ENCODE measurements around the gene FAM229B.

FAM229B gene

GRCh38 chr6:112116221-112116620, 28.8 kb downstream of the FAM229B start:
- H3K4me3 ChIP-seq (ENCODE audit: low read length), result no peak overlapping the region
- TF ChIP-seq, protein P1, sequence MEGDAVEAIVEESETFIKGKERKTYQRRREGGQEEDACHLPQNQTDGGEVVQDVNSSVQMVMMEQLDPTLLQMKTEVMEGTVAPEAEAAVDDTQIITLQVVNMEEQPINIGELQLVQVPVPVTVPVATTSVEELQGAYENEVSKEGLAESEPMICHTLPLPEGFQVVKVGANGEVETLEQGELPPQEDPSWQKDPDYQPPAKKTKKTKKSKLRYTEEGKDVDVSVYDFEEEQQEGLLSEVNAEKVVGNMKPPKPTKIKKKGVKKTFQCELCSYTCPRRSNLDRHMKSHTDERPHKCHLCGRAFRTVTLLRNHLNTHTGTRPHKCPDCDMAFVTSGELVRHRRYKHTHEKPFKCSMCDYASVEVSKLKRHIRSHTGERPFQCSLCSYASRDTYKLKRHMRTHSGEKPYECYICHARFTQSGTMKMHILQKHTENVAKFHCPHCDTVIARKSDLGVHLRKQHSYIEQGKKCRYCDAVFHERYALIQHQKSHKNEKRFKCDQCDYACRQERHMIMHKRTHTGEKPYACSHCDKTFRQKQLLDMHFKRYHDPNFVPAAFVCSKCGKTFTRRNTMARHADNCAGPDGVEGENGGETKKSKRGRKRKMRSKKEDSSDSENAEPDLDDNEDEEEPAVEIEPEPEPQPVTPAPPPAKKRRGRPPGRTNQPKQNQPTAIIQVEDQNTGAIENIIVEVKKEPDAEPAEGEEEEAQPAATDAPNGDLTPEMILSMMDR (IDR thresholded peaks at IDR 0.05; ENCODE audit: insufficient read depth, low read depth, low read length, missing control alignments), result no peak
- DNase-seq (ENCODE audit: low read depth), result no peak

- peak; percentile 63 for DNase-seq (ENCODE audit: low read depth)
- TF ChIP-seq, protein P1 (IDR thresholded peaks at IDR 0.05; ENCODE audit: insufficient read depth, low read depth, low read length, missing control alignments), result no peak
- no peak overlapping the region for H3K4me3 ChIP-seq (ENCODE audit: low read length)
Observed at GRCh38 chr6:112117554-112117953, 30.2 kb downstream of the FAM229B start.

DNA sequence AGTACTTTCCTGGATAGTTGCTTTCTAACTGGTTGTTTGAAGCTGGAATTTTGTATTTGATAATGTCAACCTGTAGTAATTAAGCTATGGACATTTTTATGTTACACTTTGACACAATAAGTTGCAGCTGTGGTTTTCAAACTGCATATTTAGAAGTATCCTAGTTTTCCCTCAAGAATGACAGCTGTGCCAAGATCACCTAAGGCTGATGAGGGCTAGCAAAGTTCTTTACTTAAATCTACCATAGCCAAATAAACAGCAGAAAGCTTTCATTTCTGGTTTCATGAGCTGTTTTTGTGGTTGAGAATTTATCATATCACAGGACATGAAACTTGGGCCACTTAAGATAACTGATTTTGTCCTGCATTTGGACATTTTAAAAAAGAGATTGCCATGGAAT, 30.6 kb downstream of the FAM229B start:
- DNase-seq (ENCODE audit: low read depth), result no peak
- TF ChIP-seq, protein P1 (IDR thresholded peaks at IDR 0.05; ENCODE audit: insufficient read depth, low read depth, low read length, missing control alignments), result no peak
- no peak overlapping the region for H3K4me3 ChIP-seq (ENCODE audit: low read length)

- H3K4me3 ChIP-seq (ENCODE audit: low read length), result no peak overlapping the region
- TF ChIP-seq, protein P1 (IDR thresholded peaks at IDR 0.05; ENCODE audit: insufficient read depth, low read depth, low read length, missing control alignments), result no peak
- DNase-seq (ENCODE audit: low read depth), result no peak
Observed at GRCh38 chr6:112122756-112123155, 35.4 kb downstream of the FAM229B start.

DNA sequence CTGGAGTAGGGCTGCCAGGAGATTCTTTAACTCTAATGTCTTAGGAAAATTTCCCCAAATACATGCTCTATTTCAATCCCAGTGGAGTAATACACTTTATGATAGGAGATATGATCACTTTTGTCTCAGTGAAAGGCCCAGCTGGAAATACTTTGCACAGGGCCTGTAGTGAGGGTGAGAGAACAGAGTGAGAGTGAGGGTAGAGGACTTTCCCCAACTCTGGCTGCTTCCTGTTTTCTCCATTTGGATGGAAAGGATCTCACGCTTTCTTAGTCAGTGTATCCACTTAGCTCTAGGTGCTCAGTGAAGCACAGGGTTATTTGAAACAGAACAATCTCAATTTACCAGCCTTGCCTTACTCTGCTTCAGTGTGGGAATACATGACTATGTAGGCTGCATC, 36.6 kb downstream of the FAM229B start:
- H3K4me3 ChIP-seq (ENCODE audit: low read length), result no peak overlapping the region
- TF ChIP-seq, protein P1 (IDR thresholded peaks at IDR 0.05; ENCODE audit: insufficient read depth, low read depth, low read length, missing control alignments), result no peak
- no peak for DNase-seq (ENCODE audit: low read depth)

DNA sequence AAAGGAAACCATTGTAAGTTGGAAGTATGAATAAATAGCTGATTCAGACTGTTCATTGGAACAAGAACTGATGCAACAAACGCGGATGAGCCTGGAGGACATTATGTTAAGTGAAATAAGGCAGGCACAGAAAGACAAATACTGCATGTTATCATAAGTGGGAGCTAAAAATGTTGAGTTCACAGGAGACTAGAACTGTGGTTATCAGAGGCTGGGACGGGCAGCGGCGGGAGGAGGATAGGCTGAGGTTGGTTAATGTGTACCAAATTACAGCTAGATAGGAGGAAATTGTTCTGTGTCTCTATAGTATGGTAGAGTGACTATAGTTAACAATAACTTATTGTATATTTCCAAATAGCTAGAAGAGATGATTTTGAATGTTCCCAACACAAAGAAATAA, 40.8 kb downstream of the FAM229B start:
- no peak for DNase-seq (ENCODE audit: low read depth)
- TF ChIP-seq, protein P1 (IDR thresholded peaks at IDR 0.05; ENCODE audit: insufficient read depth, low read depth, low read length, missing control alignments), result no peak
- H3K4me3 ChIP-seq (ENCODE audit: low read length), result no peak overlapping the region

DNA sequence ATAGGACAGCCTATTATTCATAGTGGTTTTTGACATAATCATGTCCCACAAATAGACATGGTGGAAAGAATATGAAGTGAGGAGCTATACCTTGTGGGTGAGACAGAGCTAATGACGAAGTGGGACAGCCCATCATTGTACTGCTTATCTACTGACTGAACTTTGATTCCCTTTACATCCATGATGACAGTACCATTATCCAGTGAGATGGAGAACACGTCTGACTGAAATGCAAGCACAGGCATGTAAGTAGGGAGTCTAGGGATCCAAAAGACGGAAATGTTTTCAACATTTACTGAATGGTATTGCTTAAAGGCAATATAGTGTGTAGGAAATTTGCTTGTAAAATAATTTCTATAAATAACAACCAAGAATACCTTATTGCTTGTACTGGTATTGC, 43.5 kb downstream of the FAM229B start:
- DNase-seq (ENCODE audit: low read depth), result peak; percentile 71
- H3K4me3 ChIP-seq (ENCODE audit: low read length), result no peak overlapping the region
- TF ChIP-seq, protein P1 (IDR thresholded peaks at IDR 0.05; ENCODE audit: insufficient read depth, low read depth, low read length, missing control alignments), result no peak
